ENCODE measurements around the gene RPL28.

- TF ChIP-seq POLR2A (IDR thresholded peaks at IDR 0.05) (no peak), CTCF (IDR thresholded peaks at IDR 0.05) (no peak)
These were observed 6.6 kb upstream of the RPL28 start for GRCh38 chr19:55379174-55379573.
